Lung microvascular endothelial cell (primary cell): Measurements from ENCODE around the gene GPR17. TPM values are rescaled to one million over a fixed set of nuclear protein-coding genes. Genes with fewer than 3 reads are reported as not detected.

ENCODE experiments used
- DNase-seq, 2 donors: peaks; one replicate each; pipeline versions ENCODE4 v3.0.0 to v3.0.0-alpha.2; 2010; ENCODE audit warnings: low read depth in 2 of 2
- total RNA-seq: library from RNA; depleted of rRNA; stranded (reverse); fragments of >200 nt; gene quantifications from 2 replicates; pipeline ENCODE4 v1.2.1, GENCODE V29; 2014

GPR17 gene
- total RNA-seq, 1 donor from 2014 or later: not detected

GRCh38 chr2:127630096-127630863, 15.7 kb upstream of the GPR17 start:
- DNase-seq: no peak

- no peak for DNase-seq
These were observed 15.0 kb upstream of the GPR17 start for GRCh38 chr2:127630864-127631540.

- DNase-seq: no peak
These were observed 14.4 kb upstream of the GPR17 start for GRCh38 chr2:127631541-127631996.

GRCh38 chr2:127631997-127632581, 13.9 kb upstream of the GPR17 start:
- no peak for DNase-seq

GRCh38 chr2:127632592-127633489, 13.1 kb upstream of the GPR17 start:
- no peak for DNase-seq

GRCh38 chr2:127633556-127634065, 12.3 kb upstream of the GPR17 start:
- peak; percentile 25 to 36 for DNase-seq

- DNase-seq: peak in 1 of 2 donors; percentile 27
These were observed 11.8 kb upstream of the GPR17 start for GRCh38 chr2:127634066-127634617.

- no peak for DNase-seq
These were observed 11.2 kb upstream of the GPR17 start for GRCh38 chr2:127634626-127635379.

GRCh38 chr2:127635380-127636237, 10.3 kb upstream of the GPR17 start:
- DNase-seq: no peak

- no peak for DNase-seq
These were observed 9.4 kb upstream of the GPR17 start for GRCh38 chr2:127636248-127637235.

GRCh38 chr2:127637236-127637630, 8.7 kb upstream of the GPR17 start:
- peak in 1 of 2 donors; percentile 41 for DNase-seq

GRCh38 chr2:127637725-127638252, 8.2 kb upstream of the GPR17 start:
- peak; percentile 38 to 69 for DNase-seq

GRCh38 chr2:127638361-127639110, 7.4 kb upstream of the GPR17 start:
- DNase-seq: peak in 1 of 2 donors; percentile 40

GRCh38 chr2:127639111-127639474, 6.9 kb upstream of the GPR17 start:
- DNase-seq: no peak

GRCh38 chr2:127640082-127641072, 5.6 kb upstream of the GPR17 start:
- DNase-seq: peak in 1 of 2 donors; percentile 40

GRCh38 chr2:127641133-127641532, 4.8 kb upstream of the GPR17 start:
- DNase-seq: no peak
